Lower leg skin (tissue), 3 donors: Measurements from ENCODE around the gene TTC39B.

Source experiments
- POLR2A ChIP-seq, 2 donors: fragments of 450-650 bp; IDR thresholded peaks; one replicate each; pipeline ENCODE4 v1.6.1; 2016 to 2017; ENCODE audit warnings: antibody characterized with exemption in 2 of 2, mild to moderate bottlenecking in 1 of 2, moderate library complexity in 1 of 2
- TF ChIP-seq, protein P1 (sequence below), 3 donors: fragments of 450-650 bp; IDR thresholded peaks; one replicate each; pipeline ENCODE4 v1.5.1; 2016; ENCODE audit warnings: antibody characterized with exemption in 3 of 3, mild to moderate bottlenecking in 3 of 3, moderate library complexity in 2 of 3

DNA sequence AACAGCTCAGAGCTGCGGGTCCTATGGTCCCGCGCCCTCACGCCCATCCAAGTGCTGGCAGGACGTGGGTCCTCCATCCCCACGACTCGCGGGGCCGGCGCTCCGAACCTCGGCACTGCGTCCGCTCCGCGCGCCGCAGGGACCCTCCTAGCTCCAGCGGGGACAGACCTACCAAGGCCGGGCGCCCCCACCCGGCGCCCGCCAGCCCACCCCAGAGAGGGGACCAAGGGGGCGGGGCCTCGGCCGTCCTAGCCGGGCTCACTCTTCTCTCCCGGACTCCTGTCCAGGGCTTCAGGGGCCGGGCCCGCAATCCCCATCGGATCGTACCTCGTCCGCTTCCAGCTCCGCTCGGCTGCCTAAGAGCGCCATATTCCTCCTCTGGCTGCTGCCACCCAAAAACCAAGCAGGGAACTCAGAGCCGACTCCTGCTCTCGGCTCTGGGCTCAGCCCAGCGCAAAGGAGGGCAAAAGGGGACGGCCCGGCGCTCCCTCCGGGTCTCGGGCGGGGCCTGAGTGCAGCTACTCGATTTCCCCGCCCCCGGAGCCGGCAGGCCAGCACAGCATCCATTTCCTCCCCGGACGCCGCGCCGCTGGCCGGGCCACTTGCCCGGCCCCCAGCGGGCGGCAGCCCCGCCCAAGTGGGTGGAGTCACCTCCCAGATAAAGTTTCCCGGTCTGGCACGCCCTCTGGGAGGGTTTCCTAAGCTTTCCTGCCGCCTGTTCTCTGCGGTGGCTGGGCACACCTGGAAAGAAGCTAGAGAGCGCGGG lies at the start of gene TTC39B:
- peak in 1 of 2 donors; percentile 34 for TF ChIP-seq POLR2A (IDR thresholded peaks at IDR 0.05)
- TF ChIP-seq, protein P1, sequence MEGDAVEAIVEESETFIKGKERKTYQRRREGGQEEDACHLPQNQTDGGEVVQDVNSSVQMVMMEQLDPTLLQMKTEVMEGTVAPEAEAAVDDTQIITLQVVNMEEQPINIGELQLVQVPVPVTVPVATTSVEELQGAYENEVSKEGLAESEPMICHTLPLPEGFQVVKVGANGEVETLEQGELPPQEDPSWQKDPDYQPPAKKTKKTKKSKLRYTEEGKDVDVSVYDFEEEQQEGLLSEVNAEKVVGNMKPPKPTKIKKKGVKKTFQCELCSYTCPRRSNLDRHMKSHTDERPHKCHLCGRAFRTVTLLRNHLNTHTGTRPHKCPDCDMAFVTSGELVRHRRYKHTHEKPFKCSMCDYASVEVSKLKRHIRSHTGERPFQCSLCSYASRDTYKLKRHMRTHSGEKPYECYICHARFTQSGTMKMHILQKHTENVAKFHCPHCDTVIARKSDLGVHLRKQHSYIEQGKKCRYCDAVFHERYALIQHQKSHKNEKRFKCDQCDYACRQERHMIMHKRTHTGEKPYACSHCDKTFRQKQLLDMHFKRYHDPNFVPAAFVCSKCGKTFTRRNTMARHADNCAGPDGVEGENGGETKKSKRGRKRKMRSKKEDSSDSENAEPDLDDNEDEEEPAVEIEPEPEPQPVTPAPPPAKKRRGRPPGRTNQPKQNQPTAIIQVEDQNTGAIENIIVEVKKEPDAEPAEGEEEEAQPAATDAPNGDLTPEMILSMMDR (IDR thresholded peaks at IDR 0.05) = no peak
